Stimulated activated CD8-positive, alpha-beta memory T cell treated with anti-CD3 and anti-CD28 coated beads, Interleukin-7, amount 100 ng/mL, for 1 hour (primary cell): Measurements from ENCODE around the gene SMCR8.
"Not testable (repeated sequence)": the region's sequence is repeated elsewhere in the genome, so short reads cannot be mapped to it uniquely, and the experiment has no call there.

ENCODE experiments used
- DNase-seq, 2 donors: peaks; one replicate each; pipeline ENCODE4 v3.0.0-alpha.2; 2020; ENCODE audit warnings: low read depth in 2 of 2

Gene SMCR8

DNA sequence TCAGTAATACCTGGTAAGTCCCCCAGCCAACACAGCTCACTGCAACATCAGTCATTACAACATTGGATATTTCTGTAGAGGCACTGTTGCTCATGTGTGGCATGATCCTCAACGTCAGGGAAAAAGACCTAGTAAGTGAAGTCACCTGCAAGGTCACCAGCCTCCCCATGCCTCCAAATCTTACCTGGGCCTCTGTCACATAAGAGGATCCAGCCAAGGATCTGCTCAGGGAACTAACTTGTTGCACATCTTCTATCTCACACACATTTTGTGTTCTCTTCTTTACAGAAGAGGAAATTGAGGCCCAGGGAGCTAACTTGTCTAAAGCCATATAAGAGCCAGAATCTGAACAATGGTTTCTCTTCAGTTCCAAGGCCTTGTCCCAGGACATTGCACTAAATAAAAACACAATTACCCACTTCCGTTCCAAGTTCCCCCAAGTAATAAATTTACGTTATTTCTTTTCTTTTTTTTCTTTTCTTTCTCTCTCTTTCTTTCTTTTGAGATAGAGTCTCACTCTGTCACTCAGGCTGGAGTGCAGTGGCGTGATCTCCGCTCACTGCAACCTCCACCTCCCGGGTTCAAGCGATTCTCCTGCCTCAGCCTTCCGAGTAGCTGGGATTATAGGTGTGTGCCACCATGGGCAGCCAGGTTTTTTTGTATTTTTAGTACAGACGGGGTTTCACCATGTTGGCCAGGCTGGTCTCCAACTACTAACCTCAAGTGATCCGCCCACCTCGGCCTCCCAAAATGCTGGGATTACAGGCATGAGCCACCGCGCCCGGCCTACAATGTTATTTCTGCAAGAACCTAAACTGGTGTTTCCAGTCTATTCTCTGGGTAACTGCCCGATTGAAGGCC, 47.0 kb downstream of the SMCR8 start:
- DNase-seq: no peak

- no peak for DNase-seq
These were observed 47.6 kb downstream of the SMCR8 start for GRCh38 chr17:18362698-18363100.

GRCh38 chr17:18363101-18364049, 48.3 kb downstream of the SMCR8 start, which contains the start of gene SHMT1:
Gene SHMT1 (minus strand): TSS chr17:18363550. CDS start chr17:18355981, 7,569 bp downstream.
- peak; percentile 77 to 78 for DNase-seq

DNA sequence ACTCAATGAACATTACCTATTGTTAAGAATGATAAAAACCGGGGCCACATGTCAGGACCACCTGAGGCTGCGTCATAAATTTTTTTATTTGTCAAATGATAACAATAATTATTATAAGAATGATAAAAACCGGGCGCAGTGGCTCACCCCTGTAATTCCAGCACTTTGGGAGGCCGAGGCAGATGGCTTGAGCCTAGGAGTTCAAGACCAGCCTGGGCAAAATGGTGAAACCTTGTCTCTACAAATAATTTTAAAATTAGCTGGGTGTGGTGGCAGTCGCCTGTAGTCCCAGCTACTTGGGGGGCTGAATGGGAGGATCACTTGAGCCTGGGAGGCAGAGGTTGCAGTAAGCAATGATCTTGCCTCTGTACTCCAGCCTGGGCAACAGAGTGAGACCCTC, 49.1 kb downstream of the SMCR8 start:
- DNase-seq: no peak

GRCh38 chr17:18368946-18369345, 53.9 kb downstream of the SMCR8 start:
- no peak for DNase-seq

- no peak for DNase-seq
These were observed 55.7 kb downstream of the SMCR8 start for GRCh38 chr17:18370761-18371160.

- DNase-seq: no peak
These were observed 56.4 kb downstream of the SMCR8 start for GRCh38 chr17:18371455-18371854.

DNA sequence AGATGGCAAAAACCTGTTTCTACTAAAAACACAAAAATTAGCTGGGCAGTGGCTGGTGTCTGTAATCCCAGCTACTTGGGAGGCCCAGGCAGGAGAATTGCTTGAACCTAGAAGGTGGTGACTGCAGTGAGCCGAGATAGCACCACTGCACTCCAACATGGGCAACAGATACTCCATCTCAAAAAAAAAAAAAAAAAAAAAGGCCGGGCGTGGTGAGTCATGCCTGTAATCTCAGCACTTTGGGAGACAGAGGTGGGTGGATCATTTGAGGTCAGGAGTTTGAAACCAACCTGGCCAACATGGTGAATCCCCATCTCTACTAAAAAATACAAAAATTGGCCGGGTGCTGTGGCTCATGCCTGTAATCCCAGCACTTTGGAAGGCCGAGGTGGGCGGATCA, 58.1 kb downstream of the SMCR8 start:
- not testable (repeated sequence) for DNase-seq

GRCh38 chr17:18374216-18374615, 59.1 kb downstream of the SMCR8 start:
- DNase-seq: no peak
